Mucosa of descending colon (tissue), 3 donors: ENCODE measurements around the gene CRADD. TPM values are rescaled to one million over a fixed set of nuclear protein-coding genes. Genes with fewer than 3 reads are reported as not detected.

Source experiments
- ATAC-seq: fragments of 200-7000 bp; cut with Tn5 transposase; one replicate; pipeline ENCODE4 v1.9.1; 2020; ENCODE audit warnings: mild to moderate bottlenecking, moderate library complexity
- DNase-seq, 3 donors: peaks; one replicate each; pipeline ENCODE4 v3.0.0-alpha.2; 2020
- H3K36me3 ChIP-seq: fragments of 200-600 bp; one replicate; pipeline ENCODE4 v1.8.0; 2021; ENCODE audit warnings: low read depth, mild to moderate bottlenecking
- H3K4me1 ChIP-seq: fragments of 200-600 bp; one replicate; pipeline ENCODE4 v1.8.0; 2021; ENCODE audit warnings: low read depth, mild to moderate bottlenecking
- H3K4me3 ChIP-seq: fragments of 200-600 bp; one replicate; pipeline ENCODE4 v1.8.0; 2021; ENCODE audit warnings: mild to moderate bottlenecking
- H3K9me3 ChIP-seq: fragments of 200-600 bp; one replicate; pipeline ENCODE4 v1.8.0; 2021; ENCODE audit warnings: mild to moderate bottlenecking
- CTCF ChIP-seq: fragments of 200-600 bp; IDR thresholded peaks from one replicate; pipeline ENCODE4 v1.8.0; 2022; ENCODE audit warnings: antibody characterized with exemption, mild to moderate bottlenecking
- intact Hi-C, 2 donors: fragments of 100-400 bp; cut with DNase I in 1 of 2; cut with micrococcal nuclease in 1 of 2; formaldehyde crosslinking; loops; one replicate each; pipeline versions ENCODE4 v1.11.0 to v1.11.1; 2022; cut with DNase I, micrococcal nuclease
- total RNA-seq, 3 donors: library from RNA; stranded (reverse); fragmentation: NEBNext Ultra II Directional in 2 of 3; extraction: Animal tissue kit (Norgen Biotek cat#: 25700) in 2 of 3; gene quantifications; one replicate each; pipeline versions ENCODE4 v1.2.1 to v1.2.4, GENCODE V29; 2021 to 2023
- donor health status: DM: no; HTN: no; CAD: no; lungs with moderate emphysema.
- donor health status: DM: no; HTN: no; CAD: no.
- donor health status: DM: no; HTN: yes; CAD: no.

Gene CRADD
- total RNA-seq, 3 donors from 2014 or later, result 18.4 to 27.9 (median 22.7) TPM

GRCh38 chr12:93886533-93887511 lies 209.6 kb downstream of the CRADD start:
- no peak overlapping the region for H3K4me3 ChIP-seq
- no peaks in the 10 kb centered on the region for H3K36me3 ChIP-seq
- ATAC-seq (no peak), DNase-seq (no peak)
- intact Hi-C loops, result no loop called here
- no peak for TF ChIP-seq CTCF
- no peaks in the 10 kb centered on the region for H3K4me1 ChIP-seq
- H3K9me3 ChIP-seq, result no peaks in the 10 kb centered on the region

GRCh38 chr12:93888964-93889363 lies 211.8 kb downstream of the CRADD start:
- no peaks in the 10 kb centered on the region for H3K36me3 ChIP-seq
- no peak overlapping the region for H3K4me3 ChIP-seq
- intact Hi-C loops, result no loop called here
- no peaks in the 10 kb centered on the region for H3K4me1 ChIP-seq
- H3K9me3 ChIP-seq, result no peaks in the 10 kb centered on the region
- DNase-seq, result no peak
- no peak for ATAC-seq
- no peak for TF ChIP-seq CTCF

GRCh38 chr12:93889516-93890212 lies 212.5 kb downstream of the CRADD start:
- Histone ChIP-seq H3K4me1 (no peaks in the 10 kb centered on the region), H3K9me3 (no peaks in the 10 kb centered on the region), H3K4me3 (no peak overlapping the region), H3K36me3 (no peaks in the 10 kb centered on the region)
- DNase-seq (no peak), ATAC-seq (no peak)
- no peak for TF ChIP-seq CTCF
- intact Hi-C loops, result loop anchor here in 1 of 2 donors (10.0 kb wide), 1 partner anchor 215 kb away; the partner anchor contains the start of gene CRADD

GRCh38 chr12:93892423-93893268 lies 215.5 kb downstream of the CRADD start:
- TF ChIP-seq CTCF, result no peak
- ATAC-seq (no peak), DNase-seq (no peak)
- Histone ChIP-seq H3K9me3 (no peaks in the 10 kb centered on the region), H3K4me3 (no peak overlapping the region), H3K4me1 (peaks cover 3% of the 10 kb centered on the region), H3K36me3 (no peaks in the 10 kb centered on the region)
- intact Hi-C loops, result loop anchor here in 1 of 2 donors (10.0 kb wide), 1 partner anchor 218 kb away; the partner anchor contains the start of gene CRADD
